ENCODE data around the gene SPIRE1.

SPIRE1 gene

GRCh38 chr18:12398625-12399024 is 259.3 kb downstream of the SPIRE1 start:
- peaks cover under 1 to 2% of the 10 kb centered on the region in 2 donors for H3K4me1 Mint-ChIP-seq
- no peak for ATAC-seq (replicated peaks)
- H3K27ac Mint-ChIP-seq, result no peak overlapping the region
- H3K9me3 Mint-ChIP-seq, result no peaks in the 10 kb centered on the region
- peaks cover 31 to 38% of the 10 kb centered on the region in 2 donors for H3K27me3 Mint-ChIP-seq
- no peaks in the 10 kb centered on the region for H3K36me3 Mint-ChIP-seq
- no peak for DNase-seq
- no peak overlapping the region for H3K4me3 Mint-ChIP-seq

GRCh38 chr18:12397793-12398192 is 260.1 kb downstream of the SPIRE1 start:
- no peak overlapping the region for H3K4me3 Mint-ChIP-seq
- no peaks in the 10 kb centered on the region for H3K36me3 Mint-ChIP-seq
- H3K27ac Mint-ChIP-seq, result no peak overlapping the region
- peaks cover 25 to 34% of the 10 kb centered on the region in 2 donors for H3K27me3 Mint-ChIP-seq
- no peak for DNase-seq
- H3K4me1 Mint-ChIP-seq, result no peaks in the 10 kb centered on the region
- ATAC-seq (replicated peaks), result no peak
- H3K9me3 Mint-ChIP-seq, result no peaks in the 10 kb centered on the region

- no peak for ATAC-seq (replicated peaks)
- Mint-ChIP-seq H3K4me1 (no peaks in the 10 kb centered on the region), H3K27ac (no peak overlapping the region), H3K4me3 (no peak overlapping the region), H3K36me3 (no peaks in the 10 kb centered on the region), H3K27me3 (peaks cover 20 to 30% of the 10 kb centered on the region in 2 donors), H3K9me3 (no peaks in the 10 kb centered on the region)
- DNase-seq, result no peak
These were observed 260.7 kb downstream of the SPIRE1 start for GRCh38 chr18:12397254-12397653.
